HepG2 (cell line): Measurements from ENCODE around the gene SRRT. TPM values are rescaled to one million over a fixed set of nuclear protein-coding genes. Genes with fewer than 3 reads are reported as not detected.

ENCODE experiments used
- PHB2 ChIP-seq: fragments of 450-650 bp; IDR thresholded peaks from 2 replicates; pipeline ENCODE4 v1.6.1; 2018; ENCODE audit not compliant: partially characterized antibody
- PHF21A ChIP-seq: sonication (generic); formaldehyde crosslinking; IDR thresholded peaks from 2 replicates; pipeline ENCODE4 v1.5.0; 2020; ENCODE audit warnings: mild to moderate bottlenecking, missing genetic modification reagents
- TBX2 ChIP-seq: sonication (generic); formaldehyde crosslinking; IDR thresholded peaks from 2 replicates; pipeline ENCODE4 v1.5.0; 2020; ENCODE audit warnings: missing genetic modification reagents, mild to moderate bottlenecking, borderline replicate concordance
- TCF7 ChIP-seq: sonication (generic); IDR thresholded peaks from 2 replicates; pipeline ENCODE4 v1.6.1; 2016; ENCODE audit warnings: antibody characterized with exemption, low read depth
- ZBTB39 ChIP-seq: sonication (generic); formaldehyde crosslinking; IDR thresholded peaks from 2 replicates; pipeline ENCODE4 v1.5.0; 2020; ENCODE audit warnings: missing genetic modification reagents
- ZNF296 ChIP-seq: sonication (generic); formaldehyde crosslinking; conservative IDR thresholded peaks from 2 replicates; pipeline ENCODE4 v1.5.0; 2020; ENCODE audit warnings: mild to moderate bottlenecking, missing genetic modification reagents
- ZNF629 ChIP-seq: sonication (generic); formaldehyde crosslinking; conservative IDR thresholded peaks from 2 replicates; pipeline ENCODE4 v1.5.0; 2020; ENCODE audit warnings: missing genetic modification reagents
- ZNF713 ChIP-seq: sonication (generic); formaldehyde crosslinking; IDR thresholded peaks from 2 replicates; pipeline ENCODE4 v1.4.0; 2020; ENCODE audit warnings: mild to moderate bottlenecking, missing genetic modification reagents
- polyA plus RNA-seq, 8 experiments: library from polyadenylated mRNA; depleted of rRNA in 3 of 8; stranded (reverse) in 7 of 8; unstranded in 1 of 8; fragments of >200 nt; fragmentation: Illumina TruSeq in 4 of 8; extraction: Trizol in 4 of 8; gene quantifications; 2 replicates each; pipeline versions ENCODE4 v1.2.1 to v1.2.3, GENCODE V29; 2011 to 2016; ENCODE audit warnings: low read depth in 4 of 8, missing spikeins in 1 of 8, mixed read lengths in 1 of 8; ENCODE audit not compliant: insufficient read depth in 1 of 8
- total RNA-seq, 5 experiments: library from RNA; depleted of rRNA; stranded (reverse); fragments of >200 nt; fragmentation: Illumina TruSeq; extraction: Trizol; gene quantifications; 2 replicates each; pipeline ENCODE4 v1.2.3, GENCODE V29; 2016; ENCODE audit warnings: low read depth in 1 of 5
- TF ChIP-seq, protein P1 (sequence below): sonication (generic); formaldehyde crosslinking; IDR thresholded peaks from 2 replicates; pipeline ENCODE4 v1.9.0; 2021; ENCODE audit warnings: missing genetic modification reagents, borderline replicate concordance

The SRRT gene
- total and polyA plus RNA-seq, 2 of the 13 experiments (the other 11 are each of a cell fraction or from before 2014, with no cell fraction given), result 26.2 to 106 TPM

GRCh38 chr7:100895956-100896731, 21.2 kb downstream of the SRRT start (continued):
- TF ChIP-seq ZNF296 (CRISPR knock-in tag) (no peak), TBX2 (no peak), ZNF713 (CRISPR knock-in tag) (no peak), PHB2 (no peak), TCF7 (no peak), ZNF629 (CRISPR knock-in tag) (no peak), PHF21A (CRISPR knock-in tag) (no peak), ZBTB39 (CRISPR knock-in tag) (no peak)
- TF ChIP-seq, protein P1, sequence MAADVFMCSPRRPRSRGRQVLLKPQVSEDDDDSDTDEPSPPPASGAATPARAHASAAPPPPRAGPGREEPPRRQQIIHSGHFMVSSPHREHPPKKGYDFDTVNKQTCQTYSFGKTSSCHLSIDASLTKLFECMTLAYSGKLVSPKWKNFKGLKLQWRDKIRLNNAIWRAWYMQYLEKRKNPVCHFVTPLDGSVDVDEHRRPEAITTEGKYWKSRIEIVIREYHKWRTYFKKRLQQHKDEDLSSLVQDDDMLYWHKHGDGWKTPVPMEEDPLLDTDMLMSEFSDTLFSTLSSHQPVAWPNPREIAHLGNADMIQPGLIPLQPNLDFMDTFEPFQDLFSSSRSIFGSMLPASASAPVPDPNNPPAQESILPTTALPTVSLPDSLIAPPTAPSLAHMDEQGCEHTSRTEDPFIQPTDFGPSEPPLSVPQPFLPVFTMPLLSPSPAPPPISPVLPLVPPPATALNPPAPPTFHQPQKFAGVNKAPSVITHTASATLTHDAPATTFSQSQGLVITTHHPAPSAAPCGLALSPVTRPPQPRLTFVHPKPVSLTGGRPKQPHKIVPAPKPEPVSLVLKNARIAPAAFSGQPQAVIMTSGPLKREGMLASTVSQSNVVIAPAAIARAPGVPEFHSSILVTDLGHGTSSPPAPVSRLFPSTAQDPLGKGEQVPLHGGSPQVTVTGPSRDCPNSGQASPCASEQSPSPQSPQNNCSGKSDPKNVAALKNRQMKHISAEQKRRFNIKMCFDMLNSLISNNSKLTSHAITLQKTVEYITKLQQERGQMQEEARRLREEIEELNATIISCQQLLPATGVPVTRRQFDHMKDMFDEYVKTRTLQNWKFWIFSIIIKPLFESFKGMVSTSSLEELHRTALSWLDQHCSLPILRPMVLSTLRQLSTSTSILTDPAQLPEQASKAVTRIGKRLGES (CRISPR knock-in tag), result no peak
- TF ChIP-seq, all 625 proteins: peak for 56
